Dedifferentiated amniotic fluid mesenchymal stem cell (primary cell): Measurements from ENCODE around the gene SLC49A3.
"Not testable (repeated sequence)": the region's sequence is repeated elsewhere in the genome, so short reads cannot be mapped to it uniquely, and the experiment has no call there.

Source experiments
- DNase-seq: peaks from one replicate; pipeline ENCODE4 v3.0.0-alpha.2; 2016; ENCODE audit errors: extremely low spot score

Gene SLC49A3

GRCh38 chr4:722169-722725 lies 33.3 kb upstream of the SLC49A3 start:
- no peak for DNase-seq

DNA sequence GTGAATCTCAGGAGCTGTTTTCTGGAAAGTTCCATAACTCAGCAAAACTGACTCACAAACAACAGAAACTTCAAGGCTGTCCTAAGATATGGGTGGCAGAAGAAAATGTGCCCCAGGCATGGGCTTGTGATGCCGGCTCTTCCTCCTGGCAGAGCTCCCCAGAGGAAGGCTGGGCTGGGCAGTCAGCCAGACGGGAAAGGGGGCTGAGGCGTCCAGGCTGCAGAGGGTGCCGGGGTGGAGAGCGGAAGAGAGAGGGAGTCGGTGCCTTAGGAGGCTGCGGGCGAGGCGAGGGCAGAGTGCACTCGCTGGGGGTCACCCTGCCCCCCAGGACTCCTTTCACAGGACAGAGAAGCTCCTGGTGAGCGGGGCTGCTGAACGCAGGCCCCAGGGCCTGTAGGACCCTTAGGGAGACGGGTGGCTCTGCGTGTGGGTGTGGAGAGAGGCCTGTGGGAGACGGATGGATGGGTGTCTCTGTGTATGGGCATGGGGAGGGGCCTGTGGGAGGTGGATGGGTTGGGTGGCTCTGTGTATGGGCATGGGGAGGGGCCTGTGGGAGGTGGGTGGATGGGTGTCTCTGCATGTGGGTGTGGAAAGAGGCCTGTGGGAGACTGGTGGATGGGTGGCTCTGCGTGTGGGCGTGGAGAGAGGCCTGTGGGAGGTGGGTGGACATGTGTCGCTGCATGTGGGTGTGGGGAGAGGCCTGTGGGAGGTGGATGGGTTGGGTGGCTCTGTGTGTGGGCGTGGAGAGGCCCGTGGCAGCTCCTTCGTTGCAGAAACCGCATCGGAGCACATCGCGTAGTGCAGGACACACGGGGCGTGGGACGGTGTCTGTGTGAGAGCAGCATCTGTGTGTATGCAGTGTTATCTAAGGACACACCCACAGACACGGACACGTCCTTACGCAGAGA lies 32.6 kb upstream of the SLC49A3 start:
- no peak for DNase-seq

DNA sequence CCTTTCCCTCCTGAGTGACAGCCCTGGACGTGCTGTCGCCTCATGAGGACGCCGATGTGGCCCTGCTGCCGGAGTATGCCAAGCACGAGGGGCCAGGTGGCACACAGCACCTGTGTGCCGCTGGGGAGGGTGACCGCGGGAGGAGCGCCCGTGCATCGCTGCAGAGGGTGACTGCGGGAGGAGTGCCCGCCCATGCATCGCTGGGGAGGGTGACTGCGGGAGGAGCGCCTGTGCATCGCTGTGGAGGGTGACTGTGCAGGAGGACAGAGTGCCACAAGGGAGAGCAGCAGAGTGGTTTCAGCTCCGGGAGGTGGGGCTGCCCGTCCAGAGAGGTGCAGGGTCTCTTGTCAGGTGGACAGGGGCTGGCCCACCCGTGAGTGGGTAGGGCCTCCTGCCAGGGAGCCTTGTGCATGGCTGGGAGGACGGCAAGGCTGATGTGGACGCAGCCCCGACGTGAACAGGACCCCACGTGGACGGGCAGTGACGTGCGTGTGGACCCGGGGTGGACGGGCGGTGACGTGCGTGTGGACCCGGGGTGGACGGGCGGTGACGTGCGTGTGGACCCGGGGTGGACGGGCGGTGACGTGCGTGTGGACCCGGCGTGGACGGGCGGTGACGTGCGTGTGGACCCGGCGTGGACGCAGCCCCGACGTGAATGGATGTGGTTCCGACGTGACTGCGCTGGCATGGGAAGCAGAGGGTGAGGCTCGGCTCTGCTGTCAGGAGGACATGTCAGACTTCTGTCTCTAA lies 31.3 kb upstream of the SLC49A3 start:
- no peak for DNase-seq

DNA sequence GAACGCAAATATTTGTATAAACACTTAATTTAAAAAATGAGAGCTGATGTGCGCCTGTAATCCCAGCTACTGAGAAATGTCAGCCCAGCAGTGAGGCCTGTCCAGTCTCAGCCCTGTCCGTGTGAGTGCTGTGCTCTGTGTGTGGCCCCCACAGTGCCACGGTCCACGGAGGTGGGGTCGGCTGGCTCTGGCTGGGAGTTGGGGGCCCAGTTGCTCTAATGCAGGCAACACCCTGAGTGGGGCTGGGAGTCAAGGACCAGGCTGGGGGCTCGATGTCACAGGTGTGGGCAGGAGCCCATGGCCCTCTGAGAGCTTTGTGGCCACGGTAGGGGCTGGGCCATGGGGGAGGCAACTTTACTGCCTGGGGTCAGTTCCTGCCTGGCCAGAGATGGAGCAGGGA lies 29.5 kb upstream of the SLC49A3 start:
- no peak for DNase-seq

- DNase-seq, result no peak
Measured at GRCh38 chr4:717601-718320, 28.8 kb upstream of the SLC49A3 start.

DNA sequence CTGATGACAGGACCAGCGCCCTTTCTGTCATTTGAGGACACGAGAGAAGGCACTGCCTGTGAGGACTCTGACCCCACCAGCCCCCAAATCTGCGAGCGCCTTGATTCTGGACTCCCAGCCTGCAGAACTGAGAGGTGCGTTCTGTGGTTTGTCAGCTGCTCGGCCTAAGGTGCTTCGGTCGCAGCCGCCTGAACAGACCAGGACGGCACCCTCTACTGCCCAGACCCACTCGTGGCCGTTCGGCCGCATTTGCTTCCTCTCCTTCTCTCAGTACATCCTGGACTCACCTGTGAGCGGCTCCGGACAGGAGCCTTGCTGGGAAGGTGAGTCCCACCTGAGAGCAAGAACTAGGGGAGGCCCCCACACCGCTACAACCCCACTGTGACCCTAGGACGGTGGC lies 25.1 kb upstream of the SLC49A3 start:
- no peak for DNase-seq

- DNase-seq, result no peak
Measured at GRCh38 chr4:712916-713632, 24.1 kb upstream of the SLC49A3 start.

DNA sequence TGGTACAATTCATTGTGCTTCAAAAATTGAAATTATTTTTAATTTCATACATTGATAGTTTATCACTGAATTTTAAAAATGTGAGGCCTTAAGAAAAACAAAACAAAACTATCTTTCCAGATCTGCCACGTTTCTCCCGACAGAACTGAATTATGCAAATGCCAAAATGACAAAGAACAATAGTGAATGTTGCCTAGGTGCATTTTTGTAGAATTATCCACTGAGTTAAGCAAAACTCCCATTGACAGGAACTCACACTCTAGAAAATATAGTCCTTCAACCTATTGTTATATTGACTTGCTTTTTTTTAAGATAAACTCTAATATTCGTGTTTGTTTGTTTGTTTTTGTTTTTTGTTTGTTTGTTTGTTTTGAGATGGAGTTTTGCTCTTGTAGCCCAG lies 23.1 kb upstream of the SLC49A3 start:
- DNase-seq, result no peak

DNA sequence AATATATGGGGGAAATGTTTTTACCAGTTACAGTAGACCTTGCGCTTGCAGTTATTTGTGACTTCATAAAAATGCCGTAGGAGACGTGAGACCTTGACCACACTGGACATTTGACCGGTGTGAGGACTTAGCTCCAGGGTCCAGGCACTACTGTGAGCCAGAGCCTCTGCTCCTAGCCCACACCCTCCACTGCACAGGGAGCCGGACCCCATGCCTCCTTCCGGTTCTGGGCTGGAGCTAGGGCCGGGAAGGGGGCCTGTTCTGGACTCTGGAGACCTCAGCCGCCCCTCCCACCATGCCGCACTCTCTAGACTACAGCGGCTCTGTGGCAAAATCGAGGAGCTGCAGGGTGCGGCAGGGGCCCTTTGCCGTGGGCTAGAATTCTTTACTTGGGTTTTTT lies 22.0 kb upstream of the SLC49A3 start:
- no peak for DNase-seq

DNA sequence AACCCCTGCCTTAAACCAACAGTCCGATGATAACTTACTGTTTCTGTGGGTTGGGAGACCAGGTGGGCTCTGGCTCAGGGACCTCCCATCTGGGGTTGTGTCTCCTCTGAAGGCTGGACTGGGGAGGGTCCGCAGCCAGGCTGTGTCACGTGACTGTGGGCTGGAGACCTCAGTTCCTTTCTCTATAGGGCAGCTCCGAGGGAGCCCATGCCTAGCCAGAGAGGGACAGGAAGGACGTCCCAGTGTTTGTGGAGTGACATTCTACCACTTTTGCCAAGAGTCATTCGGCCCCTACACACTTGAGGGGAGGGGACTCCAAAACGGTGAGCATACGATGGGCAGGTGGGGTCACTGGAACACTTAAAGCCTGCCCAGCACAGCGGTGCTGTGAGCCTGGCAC lies 21.2 kb upstream of the SLC49A3 start:
- no peak for DNase-seq

DNA sequence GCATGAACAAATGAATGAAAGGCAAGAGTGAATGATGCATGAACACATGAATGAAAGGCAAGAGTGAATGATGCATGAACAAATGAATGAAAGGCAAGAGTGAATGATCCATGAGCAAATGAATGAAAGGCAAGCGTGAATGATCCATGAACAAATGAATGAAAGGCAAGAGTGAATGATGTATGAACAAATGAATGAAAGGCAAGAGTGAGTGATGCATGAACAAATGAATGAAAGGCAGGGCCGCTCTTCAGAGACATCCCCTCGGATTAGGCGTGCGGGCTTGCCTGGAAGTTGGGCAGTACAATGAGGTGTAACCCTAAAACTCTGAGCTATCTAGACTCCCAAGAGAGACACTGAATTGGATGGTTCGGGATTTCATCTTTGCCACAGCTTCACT lies 20.4 kb upstream of the SLC49A3 start:
- DNase-seq, result no peak

GRCh38 chr4:708631-708933 lies 19.6 kb upstream of the SLC49A3 start:
- DNase-seq, result no peak

DNA sequence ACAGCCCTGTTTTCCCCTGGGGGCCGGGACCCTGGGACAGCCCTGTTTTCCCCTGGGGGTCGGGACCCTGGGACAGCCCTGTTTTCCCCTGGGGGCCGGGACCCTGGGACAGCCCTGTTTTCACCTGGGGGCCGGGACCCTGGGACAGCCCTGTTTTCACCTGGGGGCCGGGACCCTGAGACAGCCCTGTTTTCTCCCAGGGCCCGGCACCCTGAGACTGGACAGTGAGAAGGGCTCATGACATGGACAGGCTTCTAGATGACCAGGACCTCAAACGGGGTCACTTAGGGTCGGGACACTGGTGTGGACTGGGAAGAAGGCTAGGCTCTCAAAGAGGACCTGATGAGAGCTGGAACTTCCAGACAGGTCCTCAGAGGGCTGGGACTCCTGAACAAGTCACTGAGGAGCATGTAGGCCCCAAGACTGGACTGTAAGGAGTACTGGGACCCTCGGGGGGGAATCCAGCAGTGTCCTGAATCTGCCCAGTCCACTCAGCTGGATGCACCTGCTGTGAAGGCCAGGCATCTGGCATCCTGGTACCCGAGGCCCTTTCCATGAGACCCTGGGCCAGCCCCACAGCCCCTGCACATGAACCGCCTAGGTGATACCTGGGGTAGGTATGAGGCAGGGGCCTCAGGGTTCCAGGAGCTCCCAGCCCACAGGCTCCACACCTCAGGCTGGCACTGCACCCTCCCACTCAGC lies 19.1 kb upstream of the SLC49A3 start:
- DNase-seq, result no peak

- no peak for DNase-seq
Measured at GRCh38 chr4:706834-707598, 18.1 kb upstream of the SLC49A3 start.

DNA sequence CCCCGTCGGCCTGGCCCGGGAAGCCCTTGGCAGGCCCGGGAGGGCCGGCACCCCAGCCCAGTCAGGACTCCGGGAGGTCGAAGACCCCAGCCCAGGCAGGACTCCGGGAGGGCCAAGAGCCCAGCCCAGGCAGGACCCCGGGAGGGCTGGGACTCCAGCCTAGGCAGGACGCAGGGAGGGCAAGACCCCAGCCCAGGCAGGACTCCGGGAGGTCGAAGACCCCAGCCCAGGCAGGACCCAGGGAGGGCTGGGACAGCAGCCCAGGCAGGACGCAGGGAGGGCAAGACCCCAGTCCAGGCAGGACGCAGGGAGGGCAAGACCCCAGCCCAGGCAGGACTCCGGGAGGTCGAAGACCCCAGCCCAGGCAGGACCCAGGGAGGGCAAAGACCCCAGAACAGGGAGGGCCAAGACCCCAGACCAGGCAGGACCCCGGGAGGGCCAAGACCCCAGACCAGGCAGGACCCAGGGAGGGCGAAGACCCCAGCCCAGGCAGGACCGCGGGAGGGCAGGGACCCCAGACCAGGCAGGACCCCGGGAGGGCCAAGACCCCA lies 17.2 kb upstream of the SLC49A3 start:
- not testable (repeated sequence) for DNase-seq

DNA sequence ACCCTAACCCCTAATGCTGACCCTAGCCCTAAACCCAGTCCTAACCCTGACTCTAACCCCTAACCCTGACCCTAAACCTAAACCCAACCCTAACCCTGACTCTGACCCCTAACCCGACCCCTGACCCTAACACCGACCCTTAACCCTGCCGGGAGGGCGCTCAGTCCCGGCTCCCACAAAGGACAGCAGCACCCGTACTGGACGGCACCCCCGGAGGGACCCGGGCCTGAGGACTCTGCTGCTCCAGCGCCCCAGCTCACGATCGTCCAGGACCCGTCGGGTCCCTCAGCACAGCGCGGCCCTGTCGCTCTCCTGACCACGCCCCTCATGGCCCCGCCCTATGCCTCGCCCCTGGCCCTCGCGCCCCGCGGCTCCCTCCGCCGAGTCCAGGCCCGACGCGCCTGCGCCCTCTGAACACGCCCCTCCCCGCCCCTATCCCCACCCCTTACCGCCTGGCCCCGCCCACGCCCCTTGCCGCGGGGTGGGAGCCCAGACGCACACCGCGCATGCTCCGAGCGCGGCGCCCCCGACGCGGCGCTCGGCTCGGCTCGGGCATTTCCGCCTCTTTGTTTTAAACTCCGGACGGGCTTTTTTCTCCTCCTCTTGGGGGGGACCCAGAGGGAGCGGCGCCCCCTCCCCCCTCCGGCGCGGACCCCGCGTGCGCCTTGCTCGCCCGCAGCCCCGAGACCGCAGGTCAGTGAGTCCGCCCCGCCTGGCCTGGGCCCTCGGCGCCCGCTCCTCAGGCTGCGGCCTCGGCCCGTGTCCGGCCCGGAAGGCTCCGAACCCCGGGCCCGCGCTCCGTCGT lies 16.5 kb upstream of the SLC49A3 start, which contains the start of gene PCGF3:
PCGF3 (plus strand) TSS at position 555 of the 805 bp plus-strand sequence. CDS start 27,849 bp downstream, outside the sequence.
- DNase-seq, result peak; percentile 95

- no peak for DNase-seq
Measured at GRCh38 chr4:704971-705277, 16.0 kb upstream of the SLC49A3 start.

DNA sequence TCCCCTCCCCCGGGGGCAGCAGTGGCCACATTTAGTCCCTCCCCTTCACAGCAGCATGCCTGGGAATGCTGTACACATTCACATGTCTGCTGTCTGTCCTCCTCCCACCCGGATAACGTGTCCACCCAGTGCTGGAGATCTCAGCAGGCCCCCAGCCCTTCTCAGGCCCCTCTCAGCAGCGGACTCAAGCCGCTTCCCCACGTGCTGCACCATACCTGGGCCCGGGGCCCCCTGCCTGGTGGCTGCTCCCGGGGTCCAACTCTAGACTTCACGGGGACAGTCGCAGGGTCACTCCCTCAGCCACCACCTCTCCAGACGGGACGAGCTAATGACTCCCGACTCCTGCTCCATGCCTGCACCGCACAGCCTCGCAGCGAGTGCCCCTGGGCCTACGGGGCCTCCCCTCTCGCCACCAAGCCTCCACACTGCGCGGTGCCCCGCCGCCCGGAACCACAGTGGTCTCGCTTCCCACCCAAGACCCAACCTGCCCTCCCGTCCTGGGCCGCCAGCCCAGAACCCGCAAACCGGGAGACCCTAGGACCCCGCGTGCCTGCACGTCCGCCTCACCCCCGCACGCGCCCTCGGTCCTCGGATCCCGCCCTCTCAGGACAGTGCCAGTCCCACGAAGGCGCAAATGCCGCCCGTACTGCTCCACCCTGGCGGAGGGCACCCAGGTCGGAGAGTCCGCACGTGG lies 15.4 kb upstream of the SLC49A3 start:
- DNase-seq, result no peak
